ENCODE data around the gene C19orf25. TPM values are rescaled to one million over a fixed set of nuclear protein-coding genes. Genes with fewer than 3 reads are reported as not detected.

The C19orf25 gene
- total RNA-seq, 2 donors from 2014 or later: 40.0 to 51.1 TPM

DNA sequence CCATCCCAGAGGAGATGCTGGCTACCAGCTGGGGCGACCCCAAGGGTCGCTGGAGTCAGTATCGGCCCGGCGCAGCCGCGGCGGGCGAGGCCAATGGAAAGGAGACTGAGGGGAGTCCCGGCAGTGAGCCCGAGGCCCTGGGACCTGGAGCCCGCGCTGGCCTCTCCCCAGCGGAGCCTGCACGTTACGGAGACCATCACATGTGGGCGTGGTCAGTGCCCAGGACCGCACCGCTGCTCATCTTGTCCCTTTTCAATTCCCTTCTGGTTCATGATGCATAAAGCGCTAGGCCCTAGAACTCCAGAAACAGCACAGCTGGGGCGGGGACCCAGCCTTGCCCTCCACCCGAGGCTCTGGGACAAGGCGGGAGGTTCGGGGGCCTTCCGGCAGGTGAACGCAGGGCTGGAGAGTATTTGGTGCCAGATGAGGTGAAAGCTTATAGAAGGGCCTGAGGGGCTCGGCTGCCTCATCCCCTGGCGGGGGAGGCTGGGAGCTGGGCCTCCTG is 8.0 kb downstream of the C19orf25 start:
- peaks cover 55% of the 10 kb centered on the region for H3K27me3 Mint-ChIP-seq (ENCODE audit: insufficient read depth)
- Histone ChIP-seq H3K9me3 (ENCODE audit: control insufficient read depth, low read length) (no peaks in the 10 kb centered on the region), H3K36me3 (ENCODE audit: control insufficient read depth, insufficient read depth, low read length) (peaks cover 9% of the 10 kb centered on the region), H3K27me3 (ENCODE audit: control insufficient read depth, insufficient read depth, low read length, poor library complexity, severe bottlenecking) (peaks cover 71% of the 10 kb centered on the region), H3K9ac (ENCODE audit: extremely low read depth, low read length, poor library complexity, severe bottlenecking) (no peak overlapping the region), H3K4me1 (ENCODE audit: control insufficient read depth, insufficient read depth, low read length) (peaks cover 12% of the 10 kb centered on the region), H3K4me3 (ENCODE audit: low read length) (peak overlapping the region; percentile 68), H3K27ac (ENCODE audit: low read depth, low read length) (no peak overlapping the region)
- TF ChIP-seq, protein P1, sequence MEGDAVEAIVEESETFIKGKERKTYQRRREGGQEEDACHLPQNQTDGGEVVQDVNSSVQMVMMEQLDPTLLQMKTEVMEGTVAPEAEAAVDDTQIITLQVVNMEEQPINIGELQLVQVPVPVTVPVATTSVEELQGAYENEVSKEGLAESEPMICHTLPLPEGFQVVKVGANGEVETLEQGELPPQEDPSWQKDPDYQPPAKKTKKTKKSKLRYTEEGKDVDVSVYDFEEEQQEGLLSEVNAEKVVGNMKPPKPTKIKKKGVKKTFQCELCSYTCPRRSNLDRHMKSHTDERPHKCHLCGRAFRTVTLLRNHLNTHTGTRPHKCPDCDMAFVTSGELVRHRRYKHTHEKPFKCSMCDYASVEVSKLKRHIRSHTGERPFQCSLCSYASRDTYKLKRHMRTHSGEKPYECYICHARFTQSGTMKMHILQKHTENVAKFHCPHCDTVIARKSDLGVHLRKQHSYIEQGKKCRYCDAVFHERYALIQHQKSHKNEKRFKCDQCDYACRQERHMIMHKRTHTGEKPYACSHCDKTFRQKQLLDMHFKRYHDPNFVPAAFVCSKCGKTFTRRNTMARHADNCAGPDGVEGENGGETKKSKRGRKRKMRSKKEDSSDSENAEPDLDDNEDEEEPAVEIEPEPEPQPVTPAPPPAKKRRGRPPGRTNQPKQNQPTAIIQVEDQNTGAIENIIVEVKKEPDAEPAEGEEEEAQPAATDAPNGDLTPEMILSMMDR (conservative IDR thresholded peaks at IDR 0.05): no peak
- peak; percentile 90 for DNase-seq
- H3K27ac Mint-ChIP-seq: no peak overlapping the region
- no peaks in the 10 kb centered on the region for H3K4me1 Mint-ChIP-seq
- 5 to 8% methylated on average over 18 to 28 of the region's 28 CpGs for WGBS, 2 experiments (ENCODE audit: insufficient coverage in 1 of 2, insufficient read length in 1 of 2)
- no peaks in the 10 kb centered on the region for H3K9me3 Mint-ChIP-seq
- no peaks in the 10 kb centered on the region for H3K36me3 Mint-ChIP-seq (ENCODE audit: low read depth)
- H3K4me3 Mint-ChIP-seq: peak overlapping the region; percentile 13

GRCh38 chr19:1470305-1471009 is 8.6 kb downstream of the C19orf25 start:
- 2 to 4% methylated on average over 43 to 67 of the region's 67 CpGs for WGBS, 2 experiments (ENCODE audit: insufficient coverage in 1 of 2, insufficient read length in 1 of 2)
- Histone ChIP-seq H3K4me1 (ENCODE audit: control insufficient read depth, insufficient read depth, low read length) (peaks cover 12% of the 10 kb centered on the region), H3K9ac (ENCODE audit: extremely low read depth, low read length, poor library complexity, severe bottlenecking) (no peak overlapping the region), H3K36me3 (ENCODE audit: control insufficient read depth, insufficient read depth, low read length) (peaks cover 5% of the 10 kb centered on the region), H3K9me3 (ENCODE audit: control insufficient read depth, low read length) (no peaks in the 10 kb centered on the region), H3K27me3 (ENCODE audit: control insufficient read depth, insufficient read depth, low read length, poor library complexity, severe bottlenecking) (peaks cover 77% of the 10 kb centered on the region), H3K4me3 (ENCODE audit: low read length) (peak overlapping the region; percentile 68), H3K27ac (ENCODE audit: low read depth, low read length) (no peak overlapping the region)
- H3K27me3 Mint-ChIP-seq (ENCODE audit: insufficient read depth): peaks cover 58% of the 10 kb centered on the region
- peak overlapping the region; percentile 41 for H3K4me3 Mint-ChIP-seq
- no peaks in the 10 kb centered on the region for H3K9me3 Mint-ChIP-seq
- H3K27ac Mint-ChIP-seq: no peak overlapping the region
- TF ChIP-seq, protein P1 (conservative IDR thresholded peaks at IDR 0.05): no peak
- DNase-seq: peak; percentile 92
- H3K4me1 Mint-ChIP-seq: no peaks in the 10 kb centered on the region
- H3K36me3 Mint-ChIP-seq (ENCODE audit: low read depth): no peaks in the 10 kb centered on the region

GRCh38 chr19:1470055-1470304 is 9.0 kb downstream of the C19orf25 start:
- Histone ChIP-seq H3K27me3 (ENCODE audit: control insufficient read depth, insufficient read depth, low read length, poor library complexity, severe bottlenecking) (peaks cover 82% of the 10 kb centered on the region), H3K9me3 (ENCODE audit: control insufficient read depth, low read length) (no peaks in the 10 kb centered on the region), H3K4me3 (ENCODE audit: low read length) (peak overlapping the region; percentile 68), H3K9ac (ENCODE audit: extremely low read depth, low read length, poor library complexity, severe bottlenecking) (no peak overlapping the region), H3K27ac (ENCODE audit: low read depth, low read length) (no peak overlapping the region), H3K4me1 (ENCODE audit: control insufficient read depth, insufficient read depth, low read length) (peaks cover 12% of the 10 kb centered on the region), H3K36me3 (ENCODE audit: control insufficient read depth, insufficient read depth, low read length) (peaks cover 4% of the 10 kb centered on the region)
- Mint-ChIP-seq H3K4me1 (no peaks in the 10 kb centered on the region), H3K27me3 (ENCODE audit: insufficient read depth) (peaks cover 62% of the 10 kb centered on the region), H3K9me3 (no peaks in the 10 kb centered on the region), H3K27ac (no peak overlapping the region), H3K36me3 (ENCODE audit: low read depth) (no peaks in the 10 kb centered on the region), H3K4me3 (peak overlapping the region; percentile 41)
- TF ChIP-seq, protein P1 (conservative IDR thresholded peaks at IDR 0.05): no peak
- 2 to 11% methylated on average over 7 to 22 of the region's 22 CpGs for whole genome bisulfite sequencing, 2 experiments (ENCODE audit: insufficient coverage in 1 of 2, insufficient read length in 1 of 2)
- DNase-seq: no peak

Measured in endodermal cell (in vitro differentiated cells).